ENCODE data around the gene STPG1. TPM values are rescaled to one million over a fixed set of nuclear protein-coding genes. Genes with fewer than 3 reads are reported as not detected.

The STPG1 gene
- polyA plus RNA-seq, 1 donor, result 12.2 TPM

- DNase-seq, result no peak
Observed at GRCh38 chr1:24369801-24370200, 43.8 kb downstream of the STPG1 start.

GRCh38 chr1:24369199-24369598 is 44.4 kb downstream of the STPG1 start:
- DNase-seq, result no peak

GRCh38 chr1:24366707-24367106 is 46.9 kb downstream of the STPG1 start:
- no peak for DNase-seq

- DNase-seq, result no peak
Observed at GRCh38 chr1:24364975-24365678, 48.5 kb downstream of the STPG1 start.

GRCh38 chr1:24364605-24364974 is 49.0 kb downstream of the STPG1 start:
- DNase-seq, result no peak

GRCh38 chr1:24363994-24364393 is 49.6 kb downstream of the STPG1 start:
- DNase-seq, result no peak

- no peak for DNase-seq
Observed at GRCh38 chr1:24362982-24363614, 50.5 kb downstream of the STPG1 start.

- DNase-seq, result no peak
Observed at GRCh38 chr1:24362396-24362795, 51.2 kb downstream of the STPG1 start.

GRCh38 chr1:24361811-24362210 is 51.8 kb downstream of the STPG1 start:
- DNase-seq, result no peak

- no peak for DNase-seq
Observed at GRCh38 chr1:24360681-24361080, 52.9 kb downstream of the STPG1 start.

- no peak for DNase-seq
Observed at GRCh38 chr1:24357038-24357437, 56.5 kb downstream of the STPG1 start.

GRCh38 chr1:24355466-24355865 is 58.1 kb downstream of the STPG1 start:
- DNase-seq, result no peak

GRCh38 chr1:24353292-24353891 is 60.2 kb downstream of the STPG1 start:
- DNase-seq, result no peak

GRCh38 chr1:24351918-24352627 is 61.5 kb downstream of the STPG1 start:
- peak; percentile 36 for DNase-seq

- DNase-seq, result no peak
Observed at GRCh38 chr1:24351247-24351646, 62.3 kb downstream of the STPG1 start.

- no peak for DNase-seq
Observed at GRCh38 chr1:24349891-24350290, 63.7 kb downstream of the STPG1 start.

GRCh38 chr1:24348196-24348595 is 65.4 kb downstream of the STPG1 start:
- no peak for DNase-seq

- no peak for DNase-seq
Observed at GRCh38 chr1:24347159-24347934, 66.2 kb downstream of the STPG1 start.

GRCh38 chr1:24345334-24345733 is 68.2 kb downstream of the STPG1 start:
- no peak for DNase-seq

GRCh38 chr1:24344090-24344742 is 69.4 kb downstream of the STPG1 start:
- DNase-seq, result no peak

- DNase-seq, result no peak
Observed at GRCh38 chr1:24343412-24344089, 70.0 kb downstream of the STPG1 start.
